ENCODE measurements around the gene KIF26A.

The KIF26A gene

GRCh38 chr14:104093366-104094055 lies 44.9 kb upstream of the KIF26A start:
- TF ChIP-seq CTCF (IDR thresholded peaks at IDR 0.05; ENCODE audit: low read depth, low read length) = no peak
- DNase-seq = peak; percentile 61
- Histone ChIP-seq H3K36me3 (no peaks in the 10 kb centered on the region), H3K27ac (no peak overlapping the region), H3K27me3 (ENCODE audit: insufficient read depth, low read depth, severe bottlenecking) (no peaks in the 10 kb centered on the region), H3K4me3 (ENCODE audit: low read depth, low read length) (no peak overlapping the region), H3K9me3 (ENCODE audit: severe bottlenecking) (peaks cover 3% of the 10 kb centered on the region)

GRCh38 chr14:104094056-104094708 lies 44.2 kb upstream of the KIF26A start:
- no peaks in the 10 kb centered on the region for H3K36me3 ChIP-seq
- TF ChIP-seq CTCF (IDR thresholded peaks at IDR 0.05; ENCODE audit: low read depth, low read length) = peak; percentile 29
- peak; percentile 44 for DNase-seq
- H3K27ac ChIP-seq = peak overlapping the region; percentile 64
- H3K27me3 ChIP-seq (ENCODE audit: insufficient read depth, low read depth, severe bottlenecking) = no peaks in the 10 kb centered on the region
- H3K9me3 ChIP-seq (ENCODE audit: severe bottlenecking) = peaks cover 3% of the 10 kb centered on the region
- H3K4me3 ChIP-seq (ENCODE audit: low read depth, low read length) = no peak overlapping the region

GRCh38 chr14:104094709-104095425 lies 43.5 kb upstream of the KIF26A start:
- H3K4me3 ChIP-seq (ENCODE audit: low read depth, low read length) = no peak overlapping the region
- H3K27ac ChIP-seq = peak overlapping the region; percentile 64
- peak; percentile 98 for TF ChIP-seq CTCF (IDR thresholded peaks at IDR 0.05; ENCODE audit: low read depth, low read length)
- peaks cover 3% of the 10 kb centered on the region for H3K9me3 ChIP-seq (ENCODE audit: severe bottlenecking)
- DNase-seq = peak; percentile 85
- no peaks in the 10 kb centered on the region for H3K36me3 ChIP-seq
- no peaks in the 10 kb centered on the region for H3K27me3 ChIP-seq (ENCODE audit: insufficient read depth, low read depth, severe bottlenecking)

GRCh38 chr14:104095426-104096310 lies 42.7 kb upstream of the KIF26A start:
- H3K4me3 ChIP-seq (ENCODE audit: low read depth, low read length) = no peak overlapping the region
- no peaks in the 10 kb centered on the region for H3K36me3 ChIP-seq
- TF ChIP-seq CTCF (IDR thresholded peaks at IDR 0.05; ENCODE audit: low read depth, low read length) = no peak
- H3K27ac ChIP-seq = no peak overlapping the region
- no peaks in the 10 kb centered on the region for H3K27me3 ChIP-seq (ENCODE audit: insufficient read depth, low read depth, severe bottlenecking)
- no peaks in the 10 kb centered on the region for H3K9me3 ChIP-seq (ENCODE audit: severe bottlenecking)
- no peak for DNase-seq

- DNase-seq = no peak
- Histone ChIP-seq H3K36me3 (no peaks in the 10 kb centered on the region), H3K27me3 (ENCODE audit: insufficient read depth, low read depth, severe bottlenecking) (no peaks in the 10 kb centered on the region), H3K4me3 (ENCODE audit: low read depth, low read length) (no peak overlapping the region), H3K9me3 (ENCODE audit: severe bottlenecking) (no peaks in the 10 kb centered on the region), H3K27ac (no peak overlapping the region)
- TF ChIP-seq CTCF (IDR thresholded peaks at IDR 0.05; ENCODE audit: low read depth, low read length) = no peak
These were observed 42.1 kb upstream of the KIF26A start for GRCh38 chr14:104096318-104096717.

All from WERI-Rb-1 (cell line).